ENCODE results near the gene CCL24. TPM values are rescaled to one million over a fixed set of nuclear protein-coding genes. Genes with fewer than 3 reads are reported as not detected.
"Not testable (repeated sequence)": the region's sequence is repeated elsewhere in the genome, so short reads cannot be mapped to it uniquely, and the experiment has no call there.

Gene CCL24
- total RNA-seq, 2 donors from 2014 or later, result not detected

GRCh38 chr7:75776295-75776971, 37.2 kb downstream of the CCL24 start:
- no peak overlapping the region for H3K27ac Mint-ChIP-seq
- no peaks in the 10 kb centered on the region for H3K4me1 ChIP-seq (ENCODE audit: control insufficient read depth, insufficient read depth, low read length)
- peaks cover 5% of the 10 kb centered on the region for H3K9me3 ChIP-seq (ENCODE audit: control insufficient read depth, low read length)
- peaks cover 31% of the 10 kb centered on the region for H3K4me1 Mint-ChIP-seq
- TF ChIP-seq CTCF (conservative IDR thresholded peaks at IDR 0.05), result no peak
- no peak for DNase-seq
- H3K27ac ChIP-seq (ENCODE audit: low read depth, low read length), result no peak overlapping the region
- peaks cover 11% of the 10 kb centered on the region for H3K36me3 Mint-ChIP-seq (ENCODE audit: low read depth)
- H3K9me3 Mint-ChIP-seq, result peaks cover 14% of the 10 kb centered on the region
- no peak overlapping the region for H3K4me3 ChIP-seq (ENCODE audit: low read length)
- no peaks in the 10 kb centered on the region for H3K27me3 Mint-ChIP-seq (ENCODE audit: insufficient read depth)
- H3K4me3 Mint-ChIP-seq, result no peak overlapping the region
- no peaks in the 10 kb centered on the region for H3K27me3 ChIP-seq (ENCODE audit: control insufficient read depth, insufficient read depth, low read length, poor library complexity, severe bottlenecking)
- H3K9ac ChIP-seq (ENCODE audit: extremely low read depth, low read length, poor library complexity, severe bottlenecking), result no peak overlapping the region
- peaks cover 6% of the 10 kb centered on the region for H3K36me3 ChIP-seq (ENCODE audit: control insufficient read depth, insufficient read depth, low read length)
- 90 to 93% methylated on average over 8 to 12 of the region's 12 CpGs for WGBS, 2 experiments (ENCODE audit: insufficient coverage in 1 of 2, insufficient read length in 1 of 2)

- WGBS, 2 experiments (ENCODE audit: insufficient coverage in 1 of 2, insufficient read length in 1 of 2), result 95 to 100% methylated on average over 3 to 6 of the region's 6 CpGs
- not testable (repeated sequence) for H3K27me3 ChIP-seq (ENCODE audit: control insufficient read depth, insufficient read depth, low read length, poor library complexity, severe bottlenecking); H3K9me3 Mint-ChIP-seq; H3K9ac ChIP-seq (ENCODE audit: extremely low read depth, low read length, poor library complexity, severe bottlenecking); H3K36me3 ChIP-seq (ENCODE audit: control insufficient read depth, insufficient read depth, low read length); H3K4me3 Mint-ChIP-seq; H3K27ac Mint-ChIP-seq; H3K36me3 Mint-ChIP-seq (ENCODE audit: low read depth); H3K9me3 ChIP-seq (ENCODE audit: control insufficient read depth, low read length); H3K27ac ChIP-seq (ENCODE audit: low read depth, low read length); H3K4me3 ChIP-seq (ENCODE audit: low read length); DNase-seq; H3K4me1 ChIP-seq (ENCODE audit: control insufficient read depth, insufficient read depth, low read length); H3K27me3 Mint-ChIP-seq (ENCODE audit: insufficient read depth)
- peaks cover 17% of the 10 kb centered on the region for H3K4me1 Mint-ChIP-seq
Measured at GRCh38 chr7:75773958-75774357, 39.6 kb downstream of the CCL24 start.

- no peaks in the 10 kb centered on the region for H3K27me3 ChIP-seq (ENCODE audit: control insufficient read depth, insufficient read depth, low read length, poor library complexity, severe bottlenecking)
- no peak within 1 kb of the TSS for H3K27ac ChIP-seq (ENCODE audit: low read depth, low read length)
- no peaks in the 10 kb centered on the region for H3K4me1 ChIP-seq (ENCODE audit: control insufficient read depth, insufficient read depth, low read length)
- TF ChIP-seq CTCF (conservative IDR thresholded peaks at IDR 0.05), result no peak
- Mint-ChIP-seq H3K27me3 (ENCODE audit: insufficient read depth) (no peaks in the 10 kb centered on the region), H3K27ac (peak within 1 kb of the TSS; percentile 28), H3K4me3 (no peak within 1 kb of the TSS), H3K36me3 (ENCODE audit: low read depth) (no peaks in the 10 kb centered on the region), H3K4me1 (peaks cover 15% of the 10 kb centered on the region), H3K9me3 (peaks cover 3% of the 10 kb centered on the region)
- H3K9me3 ChIP-seq (ENCODE audit: control insufficient read depth, low read length), result no peaks in the 10 kb centered on the region
- no peaks in the 10 kb centered on the region for H3K36me3 ChIP-seq (ENCODE audit: control insufficient read depth, insufficient read depth, low read length)
- H3K9ac ChIP-seq (ENCODE audit: extremely low read depth, low read length, poor library complexity, severe bottlenecking), result no peak within 1 kb of the TSS
- DNase-seq, result no peak
- WGBS, 2 experiments (ENCODE audit: insufficient coverage in 1 of 2, insufficient read length in 1 of 2), result 89 to 94% methylated on average over 3 to 8 of the region's 9 CpGs
- no peak within 1 kb of the TSS for H3K4me3 ChIP-seq (ENCODE audit: low read length)
Measured at GRCh38 chr7:75772081-75773077, 41.2 kb downstream of the CCL24 start, which contains the start of gene CCL26. Gene CCL26 (minus strand): TSS chr7:75772211. CDS start chr7:75772176, 35 bp downstream.

All from endodermal cell (in vitro differentiated cells).